Activated naive CD4-positive, alpha-beta T cell treated with anti-CD3 and anti-CD28 coated beads, Interleukin-2, amount 10 ng/mL, durations not matched to agents 7 days and 5 days (primary cell): Measurements from ENCODE around the gene IMMP2L.

Experiments
- CTCF ChIA-PET: fragments of 350-600 bp; sonication (Branson Sonifier 250); formaldehyde crosslinking; loops from one replicate; lab custom pipeline; 2021; ENCODE audit warnings: antibody characterized with exemption; lab: Charles Lee
- DNase-seq: peaks from one replicate; pipeline ENCODE4 v3.0.0-alpha.2; 2020
- H3K27ac Mint-ChIP-seq: one replicate; pipeline ENCODE4 v1.8.0; 2021; ENCODE audit warnings: mild to moderate bottlenecking, moderate library complexity, mixed read lengths
- H3K27me3 Mint-ChIP-seq: one replicate; pipeline ENCODE4 v1.8.0; 2021; ENCODE audit warnings: mild to moderate bottlenecking, mixed read lengths
- H3K36me3 Mint-ChIP-seq: one replicate; pipeline ENCODE4 v1.8.0; 2021; ENCODE audit warnings: mixed read lengths
- H3K4me1 Mint-ChIP-seq: one replicate; pipeline ENCODE4 v1.8.0; 2021; ENCODE audit warnings: mixed read lengths
- H3K4me3 Mint-ChIP-seq: one replicate; pipeline ENCODE4 v1.8.0; 2021; ENCODE audit warnings: mild to moderate bottlenecking, moderate library complexity, mixed read lengths
- H3K9me3 Mint-ChIP-seq: one replicate; pipeline ENCODE4 v1.8.0; 2021; ENCODE audit warnings: mixed read lengths

The IMMP2L gene

DNA sequence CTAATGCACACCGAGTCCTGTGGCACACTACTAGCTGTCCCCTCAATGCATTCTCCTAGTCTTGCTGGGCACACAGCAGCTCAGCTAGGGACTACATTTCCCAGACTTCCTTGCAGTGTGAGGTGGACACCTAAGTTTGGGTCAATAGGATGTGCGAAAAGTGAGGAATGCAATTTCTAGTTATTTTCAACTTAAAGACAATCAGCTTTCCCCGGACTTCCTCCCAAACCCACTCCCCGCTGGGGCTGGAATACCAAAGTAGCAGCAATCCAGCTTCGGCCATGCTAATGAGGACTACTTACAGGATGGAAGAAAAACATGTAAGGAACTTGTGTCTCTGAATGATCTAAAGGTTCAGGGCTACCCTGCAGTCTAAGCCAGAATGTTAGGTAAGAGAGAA, 757.8 kb downstream of the IMMP2L start:
- Mint-ChIP-seq H3K27me3 (no peaks in the 10 kb centered on the region), H3K27ac (no peak overlapping the region)
- CTCF ChIA-PET: no interaction called here

DNA sequence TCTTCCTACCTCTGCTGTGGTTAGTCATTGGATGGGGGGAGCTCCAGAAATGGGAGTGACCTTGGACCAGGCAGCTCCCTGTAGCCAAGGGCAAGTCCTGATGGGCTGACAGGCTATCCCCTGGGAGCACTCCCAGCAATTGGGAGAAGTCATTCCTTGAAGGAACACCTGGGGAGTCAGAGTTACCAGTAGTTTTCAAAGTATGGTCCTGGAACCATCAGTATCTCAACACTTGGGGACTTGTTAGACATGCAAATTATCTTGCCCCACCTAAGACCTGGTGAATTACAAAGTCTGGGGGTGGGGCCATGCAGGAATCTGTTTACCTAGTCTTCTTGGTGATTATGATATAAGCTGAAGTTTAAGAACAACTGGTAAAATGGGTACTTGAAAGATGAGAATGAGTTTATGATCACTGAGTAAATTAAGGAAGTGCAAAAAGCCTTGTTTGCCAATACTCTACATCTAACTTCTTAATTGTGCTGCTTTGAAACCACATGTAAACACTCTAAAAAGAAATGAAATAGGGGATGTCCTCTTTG, 758.6 kb downstream of the IMMP2L start:
- CTCF ChIA-PET: no interaction called here
- H3K4me1 Mint-ChIP-seq: no peaks in the 10 kb centered on the region
- no peak overlapping the region for H3K27ac Mint-ChIP-seq
- H3K9me3 Mint-ChIP-seq: peaks cover 8% of the 10 kb centered on the region
- H3K4me3 Mint-ChIP-seq: no peak overlapping the region
- H3K27me3 Mint-ChIP-seq: no peaks in the 10 kb centered on the region
- H3K36me3 Mint-ChIP-seq: peaks cover 7% of the 10 kb centered on the region
- no peak for DNase-seq

More for the DNA sequence above, 757.8 kb downstream of the IMMP2L start:
- Mint-ChIP-seq H3K4me1 (no peaks in the 10 kb centered on the region), H3K9me3 (peaks cover 8% of the 10 kb centered on the region), H3K4me3 (no peak overlapping the region), H3K36me3 (peaks cover 7% of the 10 kb centered on the region)
- no peak for DNase-seq

DNA sequence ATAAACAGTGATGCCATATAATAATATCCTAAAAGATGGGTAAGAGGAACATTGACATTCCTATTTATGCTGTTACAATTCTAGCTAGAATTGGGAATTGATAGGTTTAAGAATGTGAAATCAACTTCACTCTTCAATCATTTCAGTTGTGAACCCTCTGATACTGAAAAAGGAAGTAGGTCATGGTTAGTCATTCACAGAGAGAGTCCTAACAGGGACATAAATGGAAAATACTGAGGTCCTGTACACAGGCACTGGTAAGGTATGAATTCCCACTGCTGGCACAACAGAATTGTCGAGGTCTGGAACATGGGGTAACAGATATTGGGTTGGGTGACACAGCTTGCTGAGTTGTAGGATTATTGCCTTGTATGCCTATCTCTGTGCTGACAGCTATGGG, 760.8 kb downstream of the IMMP2L start:
- Mint-ChIP-seq H3K27ac (no peak overlapping the region), H3K4me1 (no peaks in the 10 kb centered on the region), H3K4me3 (no peak overlapping the region), H3K27me3 (no peaks in the 10 kb centered on the region), H3K9me3 (peaks cover 8% of the 10 kb centered on the region), H3K36me3 (peaks cover 7% of the 10 kb centered on the region)
- CTCF ChIA-PET: no interaction called here
- no peak for DNase-seq

DNA sequence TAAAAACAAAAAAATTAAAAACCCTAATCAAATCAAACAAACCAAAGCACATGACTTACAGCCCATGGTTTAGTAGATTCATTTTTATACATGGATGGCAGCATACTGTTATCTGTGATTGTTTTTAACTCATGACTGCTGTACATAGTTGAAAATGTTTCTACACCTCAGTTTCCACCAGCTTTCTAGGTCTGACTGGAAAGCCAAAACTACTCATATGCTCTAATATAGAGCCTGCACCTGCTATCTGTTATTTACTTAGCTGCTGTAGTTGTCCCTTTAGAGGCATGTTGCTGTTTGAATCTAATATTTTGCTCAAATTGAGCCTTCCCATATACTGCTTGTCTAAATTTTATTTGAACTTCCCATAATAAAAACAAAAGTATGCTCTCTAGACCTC, 761.3 kb downstream of the IMMP2L start:
- Mint-ChIP-seq H3K36me3 (peaks cover 7% of the 10 kb centered on the region), H3K27me3 (no peaks in the 10 kb centered on the region), H3K27ac (no peak overlapping the region), H3K9me3 (peaks cover 9% of the 10 kb centered on the region), H3K4me3 (no peak overlapping the region), H3K4me1 (no peaks in the 10 kb centered on the region)
- no peak for DNase-seq
- CTCF ChIA-PET: no interaction called here

DNA sequence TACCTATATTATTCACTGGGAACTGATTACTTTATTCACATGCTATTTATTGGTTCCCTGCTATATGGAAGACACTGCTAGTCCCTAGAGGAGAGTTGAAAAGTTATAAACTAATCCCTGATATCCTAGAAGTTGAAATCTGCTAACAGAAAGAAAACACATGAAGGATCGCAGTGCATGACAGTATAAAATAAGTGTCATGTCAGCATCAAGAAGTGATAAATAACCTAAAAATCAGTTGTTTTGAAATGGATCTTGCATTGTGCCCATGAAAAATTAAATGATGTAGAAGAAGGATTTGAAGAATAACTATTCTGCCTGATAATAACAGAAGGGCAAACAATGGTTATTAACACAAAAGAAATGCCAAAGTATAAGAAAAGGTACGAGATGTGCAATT, 764.6 kb downstream of the IMMP2L start:
- Mint-ChIP-seq H3K36me3 (peaks cover 3% of the 10 kb centered on the region), H3K9me3 (peaks cover 4% of the 10 kb centered on the region), H3K27ac (no peak overlapping the region), H3K27me3 (no peaks in the 10 kb centered on the region), H3K4me1 (no peaks in the 10 kb centered on the region), H3K4me3 (no peak overlapping the region)
- CTCF ChIA-PET: no interaction called here
- no peak for DNase-seq

DNA sequence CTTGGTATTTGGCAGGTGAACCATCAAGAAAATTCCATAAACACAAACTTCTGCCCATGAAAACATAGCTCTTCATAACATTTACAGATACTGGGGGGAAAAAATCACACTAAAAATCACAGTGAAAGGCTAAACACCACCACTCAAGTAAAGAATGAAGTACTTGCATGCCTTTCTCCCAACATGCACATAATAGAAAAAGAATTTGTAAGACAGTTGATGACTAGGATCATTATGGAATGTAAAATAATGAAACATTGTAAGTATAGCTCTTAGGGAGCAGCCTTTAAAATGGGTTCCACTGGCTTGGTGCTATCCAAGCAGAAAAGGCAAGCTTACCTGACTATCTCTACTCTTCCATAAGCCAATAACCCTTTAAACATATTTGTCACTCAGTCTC, 771.3 kb downstream of the IMMP2L start:
- no peak overlapping the region for H3K27ac Mint-ChIP-seq
- H3K27me3 Mint-ChIP-seq: no peaks in the 10 kb centered on the region
- H3K36me3 Mint-ChIP-seq: no peaks in the 10 kb centered on the region
- H3K4me1 Mint-ChIP-seq: no peaks in the 10 kb centered on the region
- DNase-seq: no peak
- H3K9me3 Mint-ChIP-seq: peaks cover under 1% of the 10 kb centered on the region
- CTCF ChIA-PET: interaction anchor here (1.0 kb wide), 1 partner anchor 11 kb away, joined by 5 read pairs; no protein-coding TSS in a partner anchor
- no peak overlapping the region for H3K4me3 Mint-ChIP-seq

GRCh38 chr7:110786328-110786965, 775.8 kb downstream of the IMMP2L start:
- Mint-ChIP-seq H3K36me3 (peaks cover 4% of the 10 kb centered on the region), H3K4me3 (no peak overlapping the region), H3K27me3 (peaks cover 5% of the 10 kb centered on the region), H3K9me3 (no peaks in the 10 kb centered on the region), H3K27ac (no peak overlapping the region), H3K4me1 (no peaks in the 10 kb centered on the region)
- DNase-seq: no peak
- CTCF ChIA-PET: no interaction called here

DNA sequence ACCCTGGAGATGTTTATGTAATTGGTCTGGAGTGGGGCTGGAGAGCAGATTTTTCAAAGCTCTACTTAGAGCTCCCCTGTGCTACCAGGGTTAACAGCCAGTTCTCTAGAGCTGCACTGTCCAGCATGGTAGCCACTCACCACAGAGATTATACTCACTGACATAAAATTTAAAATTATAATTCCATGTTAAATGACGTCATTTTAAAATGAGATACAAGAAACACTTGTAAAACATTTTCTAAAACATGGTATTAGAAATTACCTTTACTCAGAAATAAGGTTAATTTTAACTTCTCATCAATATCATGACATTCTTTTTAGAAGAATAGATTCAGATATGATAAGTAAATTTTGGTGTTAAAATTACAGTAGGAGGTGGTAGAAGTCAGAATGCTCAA, 777.5 kb downstream of the IMMP2L start:
- Mint-ChIP-seq H3K27me3 (peaks cover 5% of the 10 kb centered on the region), H3K4me1 (no peaks in the 10 kb centered on the region), H3K4me3 (no peak overlapping the region), H3K27ac (no peak overlapping the region), H3K36me3 (peaks cover 4% of the 10 kb centered on the region), H3K9me3 (no peaks in the 10 kb centered on the region)
- CTCF ChIA-PET: no interaction called here
- DNase-seq: no peak

- H3K9me3 Mint-ChIP-seq: no peaks in the 10 kb centered on the region
- peaks cover 5% of the 10 kb centered on the region for H3K27me3 Mint-ChIP-seq
- H3K27ac Mint-ChIP-seq: no peak overlapping the region
- no peak overlapping the region for H3K4me3 Mint-ChIP-seq
- CTCF ChIA-PET: interaction anchor here (1.0 kb wide), 1 partner anchor 10 kb away, joined by 5 read pairs; no protein-coding TSS in a partner anchor
- no peak for DNase-seq
- H3K36me3 Mint-ChIP-seq: peaks cover 4% of the 10 kb centered on the region
- no peaks in the 10 kb centered on the region for H3K4me1 Mint-ChIP-seq
Observed at GRCh38 chr7:110780712-110781111, 781.6 kb downstream of the IMMP2L start.

DNA sequence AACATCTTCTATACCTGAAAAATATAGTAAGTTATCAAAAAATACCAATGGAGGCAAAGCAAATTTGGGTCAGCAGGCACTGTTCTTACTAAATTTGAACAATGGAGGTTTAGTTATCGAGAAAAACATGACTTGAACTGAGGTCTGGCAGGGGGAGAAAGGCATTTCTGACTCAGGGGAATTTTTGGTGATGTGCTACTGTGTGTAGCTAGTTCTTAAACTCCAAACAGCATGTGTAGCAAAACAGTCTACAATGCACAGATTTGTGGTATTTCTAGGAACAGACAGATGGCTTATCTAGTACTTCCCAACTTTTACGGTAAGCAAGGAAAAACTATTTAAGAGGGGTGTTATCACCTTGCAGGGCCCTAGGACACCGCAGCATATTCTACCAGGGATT, 783.0 kb downstream of the IMMP2L start:
- CTCF ChIA-PET: no interaction called here
- H3K4me3 Mint-ChIP-seq: no peak overlapping the region
- H3K27me3 Mint-ChIP-seq: peaks cover 2% of the 10 kb centered on the region
- no peaks in the 10 kb centered on the region for H3K9me3 Mint-ChIP-seq
- no peak overlapping the region for H3K27ac Mint-ChIP-seq
- H3K36me3 Mint-ChIP-seq: peaks cover 2% of the 10 kb centered on the region
- DNase-seq: no peak
- no peaks in the 10 kb centered on the region for H3K4me1 Mint-ChIP-seq

DNA sequence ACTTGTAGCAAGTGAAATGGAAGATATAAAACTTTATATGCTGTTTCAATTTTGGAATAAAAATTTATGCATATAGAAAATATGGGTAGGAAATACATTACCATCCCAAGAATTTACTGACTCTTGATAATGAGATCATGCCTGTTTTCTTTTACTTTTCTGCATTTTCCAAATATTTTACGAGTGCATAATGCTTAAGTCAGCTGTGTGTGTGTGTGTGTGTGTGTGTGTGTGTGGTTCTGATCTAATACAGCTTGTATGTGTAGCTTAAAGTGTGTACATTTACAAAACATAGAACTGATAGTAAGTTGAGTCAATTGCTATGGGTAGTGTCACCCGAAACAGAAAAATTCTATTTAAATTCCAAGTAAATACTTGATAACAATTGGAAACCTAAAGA, 787.2 kb downstream of the IMMP2L start:
- no peak for DNase-seq
- Mint-ChIP-seq H3K27ac (no peak overlapping the region), H3K9me3 (peaks cover 3% of the 10 kb centered on the region), H3K36me3 (no peaks in the 10 kb centered on the region), H3K4me3 (no peak overlapping the region), H3K4me1 (peaks cover 7% of the 10 kb centered on the region), H3K27me3 (no peaks in the 10 kb centered on the region)
- CTCF ChIA-PET: no interaction called here

- Mint-ChIP-seq H3K4me1 (peaks cover 7% of the 10 kb centered on the region), H3K9me3 (peaks cover 3% of the 10 kb centered on the region), H3K27ac (no peak overlapping the region), H3K4me3 (no peak overlapping the region), H3K36me3 (no peaks in the 10 kb centered on the region), H3K27me3 (no peaks in the 10 kb centered on the region)
- no peak for DNase-seq
- CTCF ChIA-PET: no interaction called here
Observed at GRCh38 chr7:110774071-110774470, 788.2 kb downstream of the IMMP2L start.

- no peak overlapping the region for H3K4me3 Mint-ChIP-seq
- H3K4me1 Mint-ChIP-seq: peaks cover 7% of the 10 kb centered on the region
- no peaks in the 10 kb centered on the region for H3K27me3 Mint-ChIP-seq
- peaks cover 3% of the 10 kb centered on the region for H3K9me3 Mint-ChIP-seq
- no peaks in the 10 kb centered on the region for H3K36me3 Mint-ChIP-seq
- no peak overlapping the region for H3K27ac Mint-ChIP-seq
- no peak for DNase-seq
- CTCF ChIA-PET: no interaction called here
Observed at GRCh38 chr7:110772615-110773014, 789.7 kb downstream of the IMMP2L start.

- H3K36me3 Mint-ChIP-seq: no peaks in the 10 kb centered on the region
- H3K4me1 Mint-ChIP-seq: peaks cover 7% of the 10 kb centered on the region
- no peak for DNase-seq
- H3K4me3 Mint-ChIP-seq: no peak overlapping the region
- no peaks in the 10 kb centered on the region for H3K27me3 Mint-ChIP-seq
- H3K27ac Mint-ChIP-seq: no peak overlapping the region
- H3K9me3 Mint-ChIP-seq: peaks cover 3% of the 10 kb centered on the region
- CTCF ChIA-PET: interaction anchor here (0.9 kb wide), 1 partner anchor 11 kb away, joined by 3 read pairs; no protein-coding TSS in a partner anchor
Observed at GRCh38 chr7:110771717-110772116, 790.6 kb downstream of the IMMP2L start.

DNA sequence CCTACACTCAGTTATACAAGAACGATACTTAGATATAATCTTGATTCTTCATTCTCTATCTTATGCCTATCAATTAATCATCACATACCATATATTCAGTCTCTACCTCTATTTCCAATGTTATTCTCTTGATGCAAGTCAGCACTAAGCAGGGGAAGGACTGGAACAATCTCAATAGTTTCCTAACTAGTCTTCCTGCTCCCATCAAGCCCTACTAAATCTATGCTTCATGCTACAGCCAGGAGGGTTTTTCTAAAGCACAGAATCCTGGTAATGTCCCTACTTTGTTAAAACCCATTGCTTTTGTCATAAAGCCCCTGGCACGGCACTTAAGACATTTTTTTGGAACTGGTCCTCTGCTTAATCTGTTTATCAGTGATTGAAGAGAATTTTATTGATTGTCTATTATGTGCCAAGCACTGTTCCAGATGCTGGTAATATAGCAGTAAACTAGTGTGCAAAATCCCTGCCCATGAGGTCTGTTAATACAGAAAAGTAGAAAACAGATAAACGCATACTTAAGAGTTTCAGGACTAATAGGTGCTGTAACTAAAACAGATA, 794.7 kb downstream of the IMMP2L start:
- no peaks in the 10 kb centered on the region for H3K36me3 Mint-ChIP-seq
- H3K4me1 Mint-ChIP-seq: peaks cover 7% of the 10 kb centered on the region
- H3K27ac Mint-ChIP-seq: no peak overlapping the region
- H3K4me3 Mint-ChIP-seq: no peak overlapping the region
- H3K9me3 Mint-ChIP-seq: peaks cover 3% of the 10 kb centered on the region
- no peak for DNase-seq
- no peaks in the 10 kb centered on the region for H3K27me3 Mint-ChIP-seq
- CTCF ChIA-PET: no interaction called here
